Cerebellar nuclear complex (tissue), 1 donor: Measurements from ENCODE around the gene ETV3.

Experiments used
- DNase-seq, 2 experiments: peaks; one replicate each; lab custom pipeline; 2025; lab: John Stamatoyannopoulos, UW

ETV3 gene

GRCh38 chr1:157091668-157092273, 46.4 kb downstream of the ETV3 start:
- no peak for DNase-seq

- no peak for DNase-seq
Measured at GRCh38 chr1:157091186-157091585, 47.0 kb downstream of the ETV3 start.

- DNase-seq = no peak
Measured at GRCh38 chr1:157090771-157091170, 47.4 kb downstream of the ETV3 start.

- peak in 1 of 2 experiments; percentile 8 for DNase-seq
Measured at GRCh38 chr1:157090196-157090647, 48.0 kb downstream of the ETV3 start.

- no peak for DNase-seq
Measured at GRCh38 chr1:157089789-157090188, 48.4 kb downstream of the ETV3 start.

- DNase-seq = no peak
Measured at GRCh38 chr1:157088607-157089006, 49.6 kb downstream of the ETV3 start.

GRCh38 chr1:157087030-157087429, 51.2 kb downstream of the ETV3 start:
- no peak for DNase-seq

- DNase-seq = no peak
Measured at GRCh38 chr1:157086299-157086698, 51.9 kb downstream of the ETV3 start.

GRCh38 chr1:157085421-157085820, 52.8 kb downstream of the ETV3 start:
- no peak for DNase-seq

- DNase-seq = no peak
Measured at GRCh38 chr1:157084720-157085119, 53.5 kb downstream of the ETV3 start.

GRCh38 chr1:157081707-157082106, 56.5 kb downstream of the ETV3 start:
- DNase-seq = no peak

GRCh38 chr1:157080714-157081113, 57.5 kb downstream of the ETV3 start:
- no peak for DNase-seq

- DNase-seq = no peak
Measured at GRCh38 chr1:157077394-157077793, 60.8 kb downstream of the ETV3 start.

- no peak for DNase-seq
Measured at GRCh38 chr1:157073944-157074685, 64.1 kb downstream of the ETV3 start.
